Non-pigmented ciliary epithelial cell (primary cell): ENCODE measurements around the gene SLC4A8.

Experiments
- DNase-seq: peaks from one replicate; pipeline ENCODE4 v3.0.0-alpha.2; 2010; ENCODE audit warnings: low read depth

SLC4A8 gene

DNA sequence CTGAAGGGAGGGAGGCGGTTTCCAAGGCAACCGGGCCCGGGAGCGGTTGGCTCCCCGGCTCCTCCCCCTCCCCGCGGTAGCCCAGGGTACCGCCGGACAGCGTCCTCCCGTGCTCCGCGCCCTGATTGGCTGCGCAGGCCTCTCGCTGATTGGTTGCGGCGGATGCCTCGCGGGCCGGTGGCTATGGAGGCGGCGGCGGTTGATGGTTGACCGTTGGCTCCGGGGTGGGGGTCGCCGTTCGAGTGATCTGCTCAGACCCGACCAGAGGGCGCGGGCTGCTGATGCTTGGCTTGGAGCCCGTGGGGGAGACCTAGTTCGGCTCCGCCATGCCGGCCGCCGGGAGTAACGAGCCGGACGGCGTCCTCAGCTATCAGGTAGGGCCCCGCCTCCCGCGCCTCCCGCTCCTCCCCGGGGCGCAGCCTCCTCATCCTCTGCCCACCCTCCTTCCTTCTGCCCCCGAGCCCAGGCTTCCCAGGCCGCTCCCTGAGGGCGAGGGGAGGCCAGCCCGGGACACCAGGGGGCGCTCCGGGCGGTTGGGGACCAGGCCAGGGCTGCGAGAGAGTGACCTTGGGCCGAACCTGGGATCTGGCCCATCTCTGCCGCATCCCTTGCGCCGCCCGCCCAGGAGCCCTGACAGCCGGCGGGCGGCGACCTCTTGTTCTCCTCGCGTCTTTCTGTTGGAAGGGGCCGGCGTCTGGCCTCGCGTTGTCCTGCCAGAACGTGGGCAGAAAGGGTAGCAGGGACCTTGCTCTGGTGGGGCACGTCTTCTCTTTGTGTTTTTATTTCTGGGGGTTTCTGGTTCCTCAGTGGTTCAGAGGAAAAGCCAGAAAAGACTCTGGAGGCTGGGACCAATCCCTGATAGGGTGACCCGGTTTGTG is at the start of gene SLC4A8:
TSS of gene SLC4A8 (plus strand) at position 170 of the 878 bp plus-strand sequence. CDS start at position 327, 157 bp downstream.
- peak; percentile 28 for DNase-seq

DNA sequence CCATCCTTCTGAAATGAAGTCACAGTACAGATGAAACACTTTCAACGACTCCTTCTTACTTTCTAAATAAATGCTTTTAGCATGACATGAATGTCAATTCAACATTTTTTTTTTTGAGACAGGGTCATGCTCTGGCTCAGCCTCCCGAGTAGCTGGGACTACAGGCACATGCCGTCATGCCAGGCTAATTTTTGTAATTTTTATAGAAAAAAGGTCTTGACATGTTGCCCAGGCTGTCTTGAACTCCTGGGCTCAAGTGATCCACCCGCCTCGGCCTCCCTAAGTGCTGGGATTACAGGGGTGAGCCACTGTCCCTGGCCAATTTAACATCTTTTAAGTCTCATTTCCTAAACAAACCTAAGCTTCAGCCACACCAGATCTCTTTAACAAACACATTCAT is 49.8 kb upstream of the SLC4A8 start:
- DNase-seq = no peak

DNA sequence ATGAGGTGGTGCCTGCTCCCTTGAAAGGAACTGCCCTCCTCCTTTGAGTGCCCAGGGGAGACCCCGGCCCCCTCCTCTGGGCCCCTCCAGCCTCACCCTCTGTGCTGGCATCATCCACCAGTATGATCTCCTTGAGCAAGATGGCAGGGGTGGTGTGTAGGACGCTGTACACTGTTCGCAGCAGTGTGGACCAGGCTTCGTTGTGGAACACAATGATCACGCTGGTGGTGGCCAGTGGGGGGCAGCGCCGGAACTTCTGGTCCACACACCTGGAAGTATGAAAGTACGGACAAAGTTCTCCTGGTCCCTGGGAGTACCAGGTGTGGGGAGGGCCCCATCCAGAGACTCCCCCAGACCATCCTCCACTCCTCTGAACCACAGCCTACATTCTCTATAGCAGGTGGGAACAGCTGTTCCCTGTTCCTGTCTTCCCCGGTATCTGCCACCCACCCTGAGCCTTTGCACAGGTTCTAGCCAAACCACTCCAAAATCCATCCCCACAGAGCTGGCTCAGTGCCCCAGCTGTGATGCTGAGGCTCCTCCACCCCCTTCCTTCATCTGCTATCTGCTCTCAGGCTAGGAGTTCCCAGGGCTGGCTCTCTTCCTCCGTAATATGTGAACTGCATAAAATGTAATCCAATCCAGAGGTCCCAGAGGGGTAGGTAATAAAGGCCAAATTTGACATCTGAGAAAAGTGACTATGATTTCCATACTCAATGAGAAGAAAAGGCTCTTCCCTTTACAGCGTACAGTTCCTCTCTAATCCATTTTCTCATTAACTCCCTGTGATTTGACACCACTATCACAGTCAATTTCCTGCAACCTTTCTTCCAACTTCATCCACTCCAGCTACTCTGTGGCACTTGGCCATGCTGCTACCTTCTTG is 47.3 kb upstream of the SLC4A8 start:
- no peak for DNase-seq

DNA sequence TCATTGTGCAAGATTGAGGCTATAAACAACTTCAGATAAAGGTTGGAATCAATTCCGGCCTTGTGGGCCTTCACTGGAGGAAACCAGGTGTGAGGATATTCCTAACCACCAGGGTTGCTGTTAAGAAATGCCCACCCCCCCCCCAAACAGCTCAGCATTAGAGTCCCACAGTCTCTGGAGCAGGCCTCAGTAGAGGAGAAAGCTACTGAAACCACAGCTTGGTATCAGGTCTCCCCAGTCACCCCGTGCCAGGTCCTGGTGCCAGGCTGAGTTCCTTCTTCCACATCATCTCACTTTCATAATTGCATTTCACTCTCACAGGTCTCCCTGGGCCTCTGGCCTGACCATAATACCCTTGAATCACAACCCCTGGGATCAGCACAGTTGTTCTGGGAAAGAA is 45.9 kb upstream of the SLC4A8 start:
- DNase-seq = no peak

DNA sequence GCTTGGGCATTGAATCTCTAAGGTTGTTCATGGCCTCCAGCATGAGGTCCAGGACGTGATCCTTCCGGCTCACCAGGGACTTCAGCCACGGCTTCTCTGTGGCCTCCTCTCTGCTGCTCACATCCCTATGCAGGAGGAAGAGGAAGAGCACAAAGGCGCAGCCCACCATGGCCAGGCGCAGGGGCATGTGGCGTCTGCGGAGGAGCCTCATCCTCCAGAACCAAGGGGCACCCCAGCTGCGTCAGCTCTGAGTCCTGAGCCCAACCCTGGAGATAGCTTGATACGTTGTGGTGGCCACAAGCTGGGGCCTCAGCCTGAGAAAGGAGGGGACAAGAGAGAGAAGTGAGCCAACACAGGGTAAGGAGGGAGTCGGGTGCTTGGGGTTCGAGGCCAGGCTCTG is 45.1 kb upstream of the SLC4A8 start:
- DNase-seq = no peak

DNA sequence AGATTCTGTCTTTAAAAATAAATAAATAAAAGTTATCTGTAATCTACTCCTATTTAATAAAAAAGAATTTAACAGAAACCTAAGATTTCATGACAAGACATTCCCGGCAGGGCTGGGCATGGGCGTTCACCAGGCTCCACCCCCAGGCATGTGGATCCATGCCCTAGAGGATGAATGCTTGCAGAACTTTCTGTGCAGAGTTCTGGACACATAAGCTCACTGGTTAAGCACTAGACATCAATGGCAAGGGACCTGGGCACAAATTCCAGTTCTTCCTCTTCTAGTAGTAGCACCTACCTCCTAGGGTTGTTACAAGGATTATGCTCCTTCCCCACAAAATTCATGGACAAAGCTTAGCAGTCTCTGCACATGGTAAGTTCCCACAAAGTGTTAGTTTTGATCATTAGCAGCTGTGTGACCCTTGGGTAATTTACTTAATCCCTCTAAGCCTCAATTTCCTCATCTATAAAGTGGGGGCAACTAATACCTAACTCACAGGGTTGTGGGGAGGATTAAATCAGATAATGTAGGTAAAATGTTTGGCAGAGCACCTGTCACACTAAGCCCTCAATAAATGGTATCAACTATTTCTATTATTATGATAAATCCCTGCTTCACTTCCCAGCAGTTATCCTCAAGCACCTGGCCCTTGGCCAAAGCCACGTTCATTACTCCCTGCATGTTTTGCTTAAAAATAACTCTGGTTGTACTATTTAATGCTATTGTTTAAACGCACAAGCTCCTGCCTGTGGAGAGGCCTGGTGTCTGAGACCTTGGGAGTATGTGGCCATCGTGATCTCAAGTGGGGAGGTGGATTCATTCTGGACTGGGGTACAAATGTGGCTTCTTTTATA is 43.2 kb upstream of the SLC4A8 start:
- no peak for DNase-seq

DNA sequence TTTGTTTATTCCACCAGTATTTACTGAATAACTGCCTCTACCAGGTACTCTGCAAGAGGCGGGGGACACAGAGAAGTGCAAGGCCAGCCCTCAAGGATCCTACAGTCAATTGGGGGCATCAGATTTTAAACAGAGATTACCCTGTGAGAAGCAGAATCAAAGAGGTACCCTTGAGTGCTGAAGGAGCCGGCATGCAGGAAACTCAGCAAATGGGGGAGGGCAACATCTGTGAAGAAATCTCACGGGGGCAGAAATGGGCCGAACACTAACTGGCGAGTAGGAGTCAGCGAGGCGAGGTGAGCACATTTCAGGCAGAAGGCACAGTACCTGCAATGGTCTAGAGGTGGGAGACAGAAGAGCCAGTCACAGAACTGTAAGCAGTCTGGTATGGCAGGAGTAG is 42.5 kb upstream of the SLC4A8 start:
- DNase-seq = no peak

DNA sequence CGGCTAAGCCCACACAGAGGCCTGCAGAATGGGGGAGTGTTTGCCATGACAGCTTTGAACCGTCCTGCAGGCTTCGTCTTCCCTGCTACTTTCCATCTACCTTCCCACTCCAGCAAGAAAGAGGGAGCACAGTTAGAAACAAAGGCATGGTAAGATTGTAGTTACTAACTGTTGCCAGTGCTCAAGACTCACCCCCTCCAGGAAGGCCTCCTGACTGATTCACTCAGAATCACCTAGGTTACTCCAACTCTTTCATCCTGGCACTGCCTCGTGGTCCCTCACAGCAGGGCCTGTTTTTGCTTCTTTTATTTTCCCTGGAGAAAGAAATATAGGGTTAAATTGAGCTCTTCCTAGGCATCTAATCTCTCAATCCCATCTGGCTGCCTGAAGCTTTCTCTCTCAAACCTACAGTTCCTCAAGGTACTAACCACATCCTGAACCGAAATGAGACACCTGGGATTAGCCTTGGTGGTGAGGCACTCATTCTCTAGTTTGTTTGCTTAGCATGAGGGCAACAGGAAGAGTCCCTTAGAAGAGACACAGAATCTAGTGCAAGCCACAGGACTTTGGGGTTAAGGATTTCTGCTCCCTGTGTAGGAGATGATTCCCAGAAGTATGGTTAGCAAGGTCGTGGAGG is 41.2 kb upstream of the SLC4A8 start:
- DNase-seq = no peak

DNA sequence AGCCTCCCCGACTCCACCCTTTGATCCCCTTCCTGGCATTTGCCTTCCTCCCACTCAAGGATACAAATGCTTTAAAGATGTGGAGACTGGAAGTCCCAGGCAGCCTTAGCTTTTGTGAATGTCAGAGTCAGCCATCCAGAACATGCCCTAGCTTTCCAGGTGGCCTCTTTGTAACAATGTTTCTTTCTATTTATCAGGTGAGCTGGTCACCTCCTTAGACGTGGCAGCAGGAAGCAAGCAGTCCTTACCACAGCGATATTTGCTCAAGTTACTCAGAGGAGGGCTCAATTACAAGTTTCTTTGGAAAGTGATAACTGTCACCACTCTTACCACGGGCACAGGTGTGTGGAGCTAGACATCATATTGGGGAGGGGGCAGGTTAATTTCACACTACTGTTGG is 38.3 kb upstream of the SLC4A8 start:
- DNase-seq = no peak

DNA sequence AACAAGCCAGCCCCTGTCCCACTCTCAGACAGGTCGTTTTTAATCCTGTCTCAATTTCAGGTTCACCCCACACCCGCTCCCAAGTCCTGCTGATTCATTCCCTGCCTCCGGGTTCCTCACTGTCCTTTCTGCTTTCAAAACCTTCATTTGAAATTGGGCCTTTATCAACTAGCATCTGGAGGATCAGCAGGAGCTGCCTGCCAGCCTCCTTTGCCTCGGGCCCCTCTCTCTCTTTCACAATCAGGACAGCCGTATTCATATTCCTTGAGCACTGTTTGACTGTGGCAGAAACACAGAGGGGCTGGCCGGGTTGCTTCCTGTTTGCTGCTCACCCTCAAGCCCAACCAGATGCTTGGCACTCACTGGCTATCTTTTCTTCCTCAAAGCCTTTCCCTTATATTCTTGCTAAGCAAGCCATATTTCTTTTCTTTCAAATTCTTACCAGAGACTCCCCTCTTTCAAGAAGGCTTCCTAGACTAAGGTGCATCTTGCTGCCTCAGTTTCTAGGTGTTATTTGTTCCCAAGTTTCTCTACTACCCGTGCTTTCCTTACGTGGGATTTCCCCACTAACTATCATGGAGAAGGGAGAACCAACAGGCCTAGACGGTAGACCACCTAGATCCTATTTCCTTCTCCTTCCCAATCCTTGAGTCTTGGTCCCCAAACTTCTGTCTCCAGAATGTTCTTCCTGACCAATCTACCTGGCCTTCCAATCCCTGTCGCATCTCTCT is 36.4 kb upstream of the SLC4A8 start:
- DNase-seq = no peak

DNA sequence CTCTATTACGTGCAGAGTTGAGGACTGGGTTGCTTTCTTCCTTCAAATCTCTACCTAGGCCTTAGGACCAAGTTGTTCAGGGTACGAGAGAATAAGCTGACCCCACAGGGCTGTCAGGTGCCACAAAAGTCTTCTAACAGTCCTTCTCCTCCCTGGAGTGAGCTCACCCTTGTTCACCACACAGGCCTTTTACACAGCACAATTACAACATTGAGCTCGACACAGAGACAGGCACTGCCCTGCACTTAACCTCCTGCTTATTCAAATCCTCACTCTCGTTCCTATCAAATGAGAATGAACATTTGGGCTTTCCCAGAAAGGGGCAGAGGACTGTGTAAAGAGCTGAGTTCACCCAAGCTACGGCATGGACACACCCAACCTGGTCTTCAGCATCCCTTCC is 35.8 kb upstream of the SLC4A8 start:
- DNase-seq = no peak

DNA sequence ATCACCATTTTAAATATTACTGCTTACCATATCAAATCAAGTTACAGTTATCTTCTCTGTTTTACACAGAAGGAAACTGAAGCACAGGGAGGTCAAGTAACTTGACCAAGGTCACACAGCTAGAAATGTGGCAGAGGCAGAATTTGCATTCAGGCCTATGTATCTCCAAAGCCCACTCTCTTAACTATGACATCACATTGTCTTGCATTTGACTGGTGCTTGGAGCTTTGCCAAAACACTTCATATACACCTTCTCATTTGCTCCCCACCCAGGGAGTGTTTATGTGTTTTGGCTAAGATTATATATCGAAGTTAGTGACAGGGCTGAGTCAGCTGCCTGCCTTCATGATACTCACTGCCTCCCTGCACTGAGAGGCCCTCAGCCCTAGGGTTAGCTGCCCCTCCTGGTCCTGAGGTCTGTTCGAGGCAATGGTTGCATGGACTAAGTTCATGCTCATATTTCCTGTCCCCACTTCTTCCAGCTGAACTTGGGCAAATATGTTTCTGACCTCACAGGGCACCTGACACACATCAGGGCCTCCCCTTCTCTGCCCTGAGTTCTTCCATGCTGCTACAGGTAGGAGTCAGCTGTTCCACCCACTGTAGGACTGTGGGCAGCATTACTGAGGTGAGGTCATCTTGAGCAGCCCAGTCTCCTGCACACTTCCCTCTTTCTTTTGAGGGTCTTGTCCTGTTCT is 35.2 kb upstream of the SLC4A8 start:
- no peak for DNase-seq

DNA sequence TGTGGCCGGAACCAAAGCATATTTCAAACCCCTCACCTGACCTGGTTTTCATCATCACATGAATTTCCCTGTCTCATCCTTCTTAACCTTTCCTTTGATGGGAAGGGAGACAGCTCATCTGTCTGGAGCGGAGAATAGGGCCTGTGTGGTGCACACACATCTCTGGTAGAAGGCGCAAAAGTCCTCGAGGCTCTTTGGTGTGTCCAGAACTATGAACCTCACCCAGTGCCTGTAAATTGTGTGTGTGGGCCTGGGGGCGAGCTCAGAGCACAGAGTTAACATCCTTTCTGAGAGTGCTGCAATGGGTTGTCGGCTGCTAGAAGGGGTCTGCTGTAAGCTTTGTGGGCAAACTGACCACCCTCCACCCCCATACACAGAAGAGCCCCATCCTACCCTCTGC is 34.2 kb upstream of the SLC4A8 start:
- no peak for DNase-seq

DNA sequence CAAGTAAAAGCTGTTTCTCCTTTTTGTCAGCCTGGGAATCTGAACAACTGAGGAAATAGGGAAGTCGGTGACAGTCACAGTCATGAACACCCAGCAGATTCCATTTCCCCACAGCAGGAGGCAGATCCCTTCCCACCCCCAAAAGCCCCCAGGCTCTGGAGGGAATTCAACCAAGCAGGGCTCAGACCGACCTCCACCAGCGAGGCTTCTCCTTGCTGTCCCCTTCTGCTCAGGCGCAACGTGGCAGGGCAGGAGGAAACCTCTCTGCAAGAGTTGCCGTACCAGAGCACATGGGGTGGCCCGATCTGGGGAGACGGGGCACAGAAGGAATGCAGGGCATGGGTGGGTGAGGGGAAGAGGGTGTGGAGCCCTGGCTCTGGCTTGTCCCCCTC is 33.7 kb upstream of the SLC4A8 start:
- DNase-seq = no peak

DNA sequence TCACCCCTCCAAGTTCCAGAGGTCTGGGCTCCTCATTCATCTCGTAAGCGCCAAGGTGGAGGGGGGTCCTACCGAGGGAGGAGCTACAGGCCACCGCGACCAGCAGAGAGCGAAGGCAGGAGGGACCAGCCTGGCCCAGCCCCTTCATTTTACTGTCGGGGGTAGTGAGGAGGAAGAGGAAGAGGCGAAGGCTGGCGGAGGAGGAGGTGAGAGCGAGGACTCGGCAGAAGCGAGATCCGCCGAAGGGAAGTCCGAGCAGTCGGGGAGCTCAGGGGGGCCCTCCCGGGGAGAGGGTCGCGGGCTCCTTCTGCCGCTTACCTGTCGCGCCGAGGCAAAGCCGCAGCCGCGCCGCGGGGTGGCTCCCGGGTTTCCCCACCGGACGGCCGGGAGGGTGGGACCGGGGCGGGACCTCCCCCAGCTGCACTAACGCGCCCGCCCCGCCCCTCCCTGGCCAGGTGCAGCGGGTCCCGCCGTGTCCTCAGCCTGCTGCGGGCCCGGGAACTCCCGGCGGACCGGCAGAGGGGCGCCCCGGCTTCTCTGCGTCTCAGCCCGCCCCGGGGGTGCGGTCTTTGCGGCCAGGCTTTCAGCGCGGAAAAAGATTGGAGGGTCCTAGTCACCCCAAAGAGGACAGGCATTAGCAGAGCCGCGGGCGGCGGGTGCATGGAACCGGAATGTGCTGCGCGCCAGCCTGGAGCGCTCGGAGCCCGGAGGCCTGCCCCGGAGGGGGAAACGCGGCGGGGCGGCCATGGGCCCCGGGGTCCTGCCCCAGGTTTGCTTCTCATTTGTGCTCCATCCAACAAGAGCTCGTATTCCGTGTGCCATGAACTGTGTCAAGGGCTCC is 33.1 kb upstream of the SLC4A8 start, which contains the start of gene GALNT6:
TSS of gene GALNT6 (minus strand) at position 124 of the 841 bp plus-strand sequence. CDS start 11,625 bp downstream, outside the sequence.
- no peak for DNase-seq

DNA sequence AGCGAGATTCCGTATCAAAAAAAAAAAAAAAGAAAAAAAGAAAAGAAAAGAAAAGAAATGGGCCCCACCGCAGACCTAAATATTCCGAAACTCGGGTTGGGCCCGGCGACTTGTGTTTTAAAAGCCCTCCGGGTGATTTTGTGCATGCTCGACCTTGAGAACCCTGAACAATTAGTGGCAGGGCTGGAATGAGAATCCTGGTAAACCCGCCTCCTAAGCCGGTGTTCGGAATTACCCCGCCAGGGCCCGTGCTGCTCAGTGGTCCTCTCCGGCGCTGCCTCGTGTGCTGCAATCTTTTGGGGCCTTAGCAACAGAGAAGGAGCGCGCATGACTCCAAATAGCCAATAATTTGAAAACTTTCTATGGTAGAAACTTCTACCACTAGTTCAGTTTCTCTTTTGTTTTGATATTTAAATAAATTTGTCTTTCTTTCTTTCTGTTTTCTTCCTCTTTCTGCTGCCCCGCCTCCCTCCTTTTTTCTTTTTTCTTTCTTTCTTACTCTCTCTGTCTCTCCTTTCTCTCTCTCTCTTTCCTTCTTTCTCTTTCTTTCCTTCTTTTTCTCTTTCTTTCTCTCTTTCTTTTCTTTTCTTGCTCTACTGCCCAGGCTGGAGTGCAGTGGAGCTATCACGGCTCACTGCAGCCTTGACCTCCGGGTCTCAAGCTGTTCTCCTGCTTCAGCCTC is 31.9 kb upstream of the SLC4A8 start:
- no peak for DNase-seq

DNA sequence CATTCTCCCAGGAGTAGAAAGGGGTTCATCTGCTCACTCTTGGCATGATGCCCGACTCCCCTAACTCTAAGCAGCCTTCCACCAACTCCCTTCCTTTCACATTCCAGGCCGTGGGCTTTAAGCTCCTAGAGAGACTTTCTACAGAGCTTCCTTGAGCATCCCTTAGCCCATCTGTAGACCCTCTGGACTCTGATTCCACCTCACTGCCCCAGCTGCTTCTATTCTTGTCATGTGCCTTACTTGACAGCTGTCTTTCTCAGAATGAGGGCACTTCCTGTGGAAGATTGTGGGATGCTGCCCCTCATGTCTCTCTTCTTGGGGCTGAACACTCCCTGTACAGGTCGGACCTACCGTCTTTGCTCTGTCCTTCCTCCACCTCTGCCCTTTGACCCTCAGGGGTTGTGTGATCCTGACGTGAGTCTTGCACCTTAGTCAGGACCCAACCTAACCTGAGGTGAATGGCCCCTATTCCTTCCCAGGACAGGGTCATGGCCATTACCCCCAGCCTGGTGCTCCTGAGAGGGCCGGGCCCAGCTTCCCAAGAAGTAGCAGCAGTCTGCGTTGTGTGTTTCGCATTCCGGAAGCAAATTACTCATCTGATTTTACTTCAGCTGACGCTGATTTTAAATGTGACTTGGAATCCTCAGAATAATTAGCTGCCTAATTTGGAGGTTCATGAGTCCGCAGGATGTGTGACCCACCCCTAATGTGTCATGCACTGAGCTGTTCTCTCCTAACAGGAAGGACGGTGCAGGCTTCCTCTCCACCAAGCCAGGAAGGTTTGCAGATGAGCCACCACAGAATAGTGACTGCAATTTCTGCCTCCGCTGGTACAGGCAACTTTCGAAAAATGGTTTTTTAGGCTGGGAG is 30.7 kb upstream of the SLC4A8 start:
- DNase-seq = peak; percentile 80
